HG02588 (cell line): ENCODE results near the gene FSTL4.

ENCODE experiments used
- ATAC-seq: cut with Tn5 transposase; IDR thresholded peaks from one replicate; pipeline ENCODE4 v1.9.1; 2021; ENCODE audit warnings: mild to moderate bottlenecking, moderate library complexity; ENCODE audit not compliant: unreplicated experiment

FSTL4 gene

GRCh38 chr5:133434336-133434735, 178.0 kb downstream of the FSTL4 start:
- no peak for ATAC-seq

DNA sequence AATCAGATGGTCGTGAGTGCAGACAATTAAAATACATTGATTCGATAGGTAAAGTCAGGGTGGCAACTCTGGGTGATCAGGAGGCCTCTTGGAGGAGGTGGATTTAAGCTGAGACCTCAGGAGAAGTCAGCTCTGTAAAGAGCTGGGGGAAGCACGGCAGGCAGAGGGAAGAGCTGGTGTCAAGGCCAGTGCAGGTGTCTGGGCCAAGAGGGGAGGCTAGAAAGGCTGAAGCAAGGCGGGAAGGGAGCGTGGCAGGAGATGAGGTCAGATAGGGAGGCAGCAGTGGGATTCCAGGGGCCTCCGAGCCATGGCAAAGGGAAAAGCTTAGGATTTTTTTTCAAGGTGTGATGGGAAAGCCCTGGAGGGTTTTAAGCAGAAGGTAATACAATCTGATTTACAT, 178.7 kb downstream of the FSTL4 start:
- no peak for ATAC-seq

GRCh38 chr5:133432956-133433532, 179.3 kb downstream of the FSTL4 start:
- ATAC-seq, result no peak

GRCh38 chr5:133431326-133431865, 180.9 kb downstream of the FSTL4 start:
- no peak for ATAC-seq

- no peak for ATAC-seq
Measured at GRCh38 chr5:133430095-133430494, 182.2 kb downstream of the FSTL4 start.

DNA sequence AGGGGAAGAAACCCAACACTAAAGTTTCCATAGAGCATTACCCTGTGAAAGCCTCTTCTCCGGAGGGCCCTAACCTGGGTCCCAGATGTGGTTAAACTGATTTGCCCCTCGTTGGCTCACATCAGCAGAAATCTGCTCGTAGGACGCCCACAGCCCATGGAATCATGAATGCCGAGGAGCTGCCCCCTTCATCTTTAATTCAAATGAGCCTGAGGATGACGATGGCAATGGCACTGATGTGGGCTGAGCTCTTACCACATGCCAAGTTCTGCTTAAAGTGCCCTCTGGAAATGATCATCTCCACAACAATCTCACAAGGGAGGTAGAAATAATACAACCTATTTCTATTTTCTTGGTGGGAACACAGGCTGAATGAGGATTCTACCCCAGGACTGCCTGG, 183.3 kb downstream of the FSTL4 start:
- ATAC-seq, result no peak

- ATAC-seq, result no peak
Measured at GRCh38 chr5:133428072-133428660, 184.2 kb downstream of the FSTL4 start.

- no peak for ATAC-seq
Measured at GRCh38 chr5:133427121-133427777, 185.1 kb downstream of the FSTL4 start.

- no peak for ATAC-seq
Measured at GRCh38 chr5:133426264-133426663, 186.1 kb downstream of the FSTL4 start.

DNA sequence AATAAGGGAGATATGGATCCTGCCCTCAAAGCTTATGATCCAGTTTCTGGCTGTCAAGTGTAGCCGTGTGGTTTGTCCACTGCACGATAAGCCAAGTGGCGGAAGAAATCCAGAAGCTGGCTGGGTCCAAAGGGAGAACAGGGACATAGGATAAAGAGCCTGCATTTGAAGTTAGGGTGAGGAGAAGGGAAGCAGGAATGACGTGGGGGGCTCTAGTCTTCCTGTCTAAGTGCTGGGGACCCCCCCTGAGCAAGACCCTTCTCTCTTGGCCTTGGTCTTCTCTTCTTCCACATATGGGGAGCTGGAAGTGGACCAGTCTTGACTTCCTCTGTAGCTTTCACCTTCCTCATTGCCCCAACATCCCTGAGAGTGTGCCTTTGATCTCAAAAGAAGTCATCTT, 186.6 kb downstream of the FSTL4 start:
- ATAC-seq, result no peak

GRCh38 chr5:133425222-133425621, 187.1 kb downstream of the FSTL4 start:
- ATAC-seq, result no peak

DNA sequence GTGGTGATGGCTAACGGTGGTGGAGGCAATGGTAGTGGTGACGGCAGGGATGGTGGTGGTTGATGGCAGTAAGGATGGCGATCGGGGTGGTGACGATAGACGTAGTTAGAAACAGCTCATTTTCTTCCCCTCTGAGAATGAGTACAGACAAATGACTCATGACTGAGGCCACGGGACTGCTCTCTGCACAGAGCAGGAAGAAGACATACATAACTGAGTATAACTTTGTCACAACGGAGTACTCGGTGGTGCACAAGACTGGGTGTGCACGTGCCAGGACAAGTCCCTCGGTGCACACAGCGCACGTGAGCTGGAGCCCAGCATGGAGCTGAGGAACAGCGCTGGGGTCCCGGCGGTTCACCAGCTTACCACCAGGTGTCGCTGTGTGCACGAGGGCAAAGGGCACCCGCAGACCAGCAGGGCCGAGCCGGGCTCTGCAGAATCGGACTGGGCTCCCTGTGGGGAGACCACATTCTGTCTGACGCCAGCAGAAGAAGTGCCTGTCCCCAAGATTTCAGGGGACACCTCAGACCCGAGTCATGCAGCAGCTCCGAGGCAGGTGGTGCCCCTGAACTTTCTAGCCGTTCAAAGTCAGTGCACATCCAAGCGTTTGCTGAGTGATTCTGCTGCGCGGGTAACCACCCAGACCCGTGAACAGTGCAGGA, 188.6 kb downstream of the FSTL4 start:
- ATAC-seq, result peak; percentile 65

- ATAC-seq, result no peak
Measured at GRCh38 chr5:133423011-133423617, 189.2 kb downstream of the FSTL4 start.

GRCh38 chr5:133421806-133422205, 190.5 kb downstream of the FSTL4 start:
- no peak for ATAC-seq

DNA sequence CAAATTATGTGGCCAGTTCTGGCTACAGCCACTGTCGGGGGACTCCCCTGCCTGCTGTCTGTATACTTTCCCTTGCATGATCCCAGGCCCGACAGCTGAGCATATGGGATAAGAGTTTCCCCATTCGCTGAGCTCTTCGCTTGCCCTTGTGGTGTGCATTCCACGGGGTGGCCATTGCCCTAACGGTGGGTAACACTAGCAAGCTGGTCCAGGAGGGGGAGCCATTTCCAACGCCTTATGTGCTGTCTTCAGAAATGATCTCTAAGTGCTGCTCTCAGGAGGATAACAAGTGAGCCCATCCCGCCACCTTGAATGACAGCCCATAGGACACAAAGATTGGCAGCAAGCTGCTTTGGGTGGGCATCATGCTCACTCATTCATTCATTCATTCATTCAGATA, 190.9 kb downstream of the FSTL4 start:
- no peak for ATAC-seq

- ATAC-seq, result no peak
Measured at GRCh38 chr5:133420440-133421301, 191.7 kb downstream of the FSTL4 start.

DNA sequence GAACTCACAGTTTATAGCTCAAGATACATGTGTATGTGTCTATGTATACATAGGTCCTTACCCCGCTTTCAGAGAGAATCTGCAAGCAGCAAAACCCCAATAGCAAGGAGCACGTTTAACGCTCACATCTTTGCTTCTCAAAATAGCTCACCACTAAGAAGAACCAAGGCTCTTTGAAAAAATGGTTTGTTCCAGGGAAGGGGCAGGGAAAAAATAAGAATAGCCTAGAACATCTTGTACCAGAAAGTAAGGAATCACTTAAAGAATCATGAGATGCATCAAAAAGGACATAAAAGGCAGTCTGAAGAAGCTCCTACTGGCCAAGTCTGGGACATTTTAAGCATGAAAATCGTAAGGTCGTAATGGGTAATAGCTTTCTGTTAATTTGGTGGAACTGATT, 196.4 kb downstream of the FSTL4 start:
- ATAC-seq, result no peak

DNA sequence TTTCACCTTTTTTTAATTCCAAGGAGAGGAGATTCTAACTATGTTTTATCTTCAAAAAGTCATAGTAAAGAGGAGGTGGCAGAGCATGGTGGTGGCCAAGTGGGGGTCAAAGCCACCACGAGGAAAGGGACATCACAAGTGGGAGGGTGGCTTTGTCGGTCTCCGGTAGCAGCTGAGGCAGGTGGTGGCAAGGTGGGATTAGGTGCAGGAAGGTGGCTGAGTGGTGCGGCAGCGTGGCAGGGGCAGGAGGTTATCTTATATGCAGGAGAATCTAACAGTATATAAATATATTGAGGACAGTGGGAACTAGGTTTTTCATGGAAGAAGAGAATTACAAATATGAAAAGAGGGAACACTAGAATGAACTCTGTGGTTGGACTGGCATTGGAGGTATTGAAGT, 196.8 kb downstream of the FSTL4 start:
- ATAC-seq, result no peak

GRCh38 chr5:133412661-133413060, 199.7 kb downstream of the FSTL4 start:
- ATAC-seq, result no peak

- ATAC-seq, result no peak
Measured at GRCh38 chr5:133410335-133410828, 202.0 kb downstream of the FSTL4 start.
